ENCODE results near the gene TMEM150B. TPM values are rescaled to one million over a fixed set of nuclear protein-coding genes. Genes with fewer than 3 reads are reported as not detected.

TMEM150B gene, protein sequence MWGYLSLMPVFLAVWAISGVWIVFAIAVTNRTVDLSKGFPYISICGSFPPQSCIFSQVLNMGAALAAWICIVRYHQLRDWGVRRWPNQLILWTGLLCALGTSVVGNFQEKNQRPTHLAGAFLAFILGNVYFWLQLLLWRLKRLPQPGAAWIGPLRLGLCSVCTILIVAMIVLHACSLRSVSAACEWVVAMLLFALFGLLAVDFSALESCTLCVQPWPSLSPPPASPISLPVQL
- not detected in 2 replicates for total RNA-seq

DNA sequence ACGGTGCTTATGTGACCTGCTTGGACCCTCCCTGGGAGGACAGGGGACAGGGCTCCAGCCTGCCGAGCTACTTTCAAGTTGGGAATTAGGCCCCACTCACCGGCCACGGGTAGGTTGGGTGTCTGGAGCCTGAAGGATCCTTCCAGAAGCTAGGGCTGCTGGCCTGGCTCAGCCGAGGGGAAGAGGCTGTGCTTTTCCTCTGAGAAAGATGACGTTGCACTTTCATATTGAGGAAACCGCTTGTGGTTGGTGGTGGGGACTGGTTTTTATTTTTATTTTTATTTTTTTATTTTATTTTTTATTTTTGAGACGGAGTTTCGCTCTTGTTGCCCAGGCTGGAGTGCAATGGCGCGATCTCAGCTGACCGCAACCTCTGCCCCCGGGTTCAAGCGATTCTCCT is at the start of gene TMEM150B:
Gene TMEM150B (minus strand): TSS at position 170 of the 400 bp plus-strand sequence. CDS start 4,305 bp downstream, outside the sequence.

DNA sequence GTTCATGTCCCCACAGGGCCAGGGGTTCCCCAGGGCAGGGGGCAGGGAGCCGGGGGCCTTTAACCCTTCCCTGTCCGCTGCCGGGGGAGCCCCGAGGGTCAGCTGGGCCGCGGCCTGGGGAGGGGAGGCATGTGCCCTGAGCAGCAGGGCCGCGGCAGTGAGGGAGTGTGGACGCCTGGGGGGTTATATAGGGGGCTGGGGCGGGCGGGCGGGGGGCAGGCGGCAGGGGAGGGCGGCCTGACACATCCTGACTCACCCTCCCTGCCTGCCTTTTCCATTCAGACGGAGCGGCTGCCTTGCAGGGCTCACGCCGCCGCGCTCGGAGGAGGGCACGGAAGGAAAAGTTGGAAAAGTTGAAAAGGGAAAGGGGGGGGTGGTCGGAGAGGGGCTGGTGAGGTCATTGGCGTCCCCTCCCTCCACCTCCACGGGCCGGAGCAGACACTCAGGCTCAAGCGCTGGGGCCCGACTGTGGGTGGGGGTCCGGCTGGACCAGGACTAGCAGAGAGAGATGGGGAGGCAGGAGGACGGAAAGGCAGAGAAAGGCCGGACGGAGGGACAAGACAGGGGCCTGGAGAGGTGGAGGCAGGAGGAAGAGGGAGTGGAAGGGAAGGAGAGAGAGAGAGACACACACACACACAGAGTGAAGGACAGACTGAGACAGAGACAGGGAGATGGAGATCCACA is 45.3 kb upstream of the TMEM150B start, which contains the start of gene IL11:
Gene IL11 (minus strand): TSS at position 159 of the 684 bp plus-strand sequence. CDS start 153 bp downstream, at position 6.

DNA sequence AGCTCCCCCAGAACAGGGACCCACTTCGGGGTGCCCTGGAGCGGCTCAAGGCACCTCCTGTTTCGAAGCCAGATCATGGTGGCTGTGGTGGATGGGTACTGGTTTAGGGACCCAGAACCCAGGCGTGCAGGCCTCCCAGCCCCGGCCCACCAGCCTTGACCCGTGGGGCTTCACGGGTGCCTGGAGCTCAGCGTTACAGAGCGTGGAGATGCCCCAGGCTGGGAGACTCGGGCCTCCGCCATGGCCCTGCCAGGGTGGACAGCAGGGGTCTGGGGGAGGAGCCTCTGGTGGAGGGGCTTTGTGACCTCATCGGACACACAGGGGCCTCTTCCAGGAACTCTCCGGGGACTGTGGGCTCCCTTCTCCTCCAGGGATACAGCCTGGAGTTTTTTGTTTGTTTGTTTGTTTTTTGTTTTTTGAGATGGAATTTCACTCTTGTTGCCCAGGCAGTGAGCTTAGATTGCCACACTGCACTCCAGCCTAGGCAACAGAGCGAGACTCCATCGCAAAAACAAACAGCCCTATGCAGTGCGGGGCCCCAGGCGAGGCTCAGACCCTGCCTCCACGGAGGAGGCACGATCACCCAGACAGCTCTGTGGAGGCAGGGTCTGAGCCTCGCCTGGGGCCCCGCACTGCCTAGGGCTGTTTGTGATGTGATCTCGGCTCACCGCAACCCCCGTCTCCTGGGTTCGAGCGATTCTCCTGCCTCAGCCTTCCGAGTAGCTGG is 38.0 kb upstream of the TMEM150B start, which contains the start of gene GARIN5B:
Gene GARIN5B (minus strand): TSS at position 271 of the 727 bp plus-strand sequence. CDS start 194 bp downstream, at position 77.

DNA sequence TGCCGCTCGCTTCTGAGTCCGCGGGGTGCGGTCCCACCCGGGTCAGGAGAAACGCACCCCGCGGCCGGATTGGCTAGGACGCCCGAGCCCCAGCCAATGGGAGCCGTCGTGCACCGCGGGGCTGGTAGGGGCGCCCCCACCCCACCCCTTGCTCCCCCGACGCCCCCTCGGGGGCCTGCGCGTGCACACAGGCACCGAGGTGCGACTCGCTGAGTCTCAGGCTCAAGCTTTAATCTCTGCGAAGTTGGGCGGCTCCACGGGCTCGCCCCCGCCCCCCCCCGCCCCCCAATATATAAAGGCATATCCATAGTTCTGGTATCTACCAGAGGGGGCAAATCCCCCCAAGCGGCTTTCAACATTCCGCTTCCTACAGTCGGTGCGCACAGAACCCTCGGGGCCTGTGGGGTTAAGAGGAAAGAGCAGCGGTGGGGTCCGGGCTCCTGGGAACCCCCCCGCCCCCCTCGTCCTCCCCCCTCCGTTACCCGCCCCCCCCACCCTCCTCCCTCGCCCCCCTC is 29.6 kb upstream of the TMEM150B start, which contains the start of gene COX6B2:
Gene COX6B2 (minus strand): TSS at position 22 of the 515 bp plus-strand sequence. CDS start 198 bp downstream, outside the sequence.

DNA sequence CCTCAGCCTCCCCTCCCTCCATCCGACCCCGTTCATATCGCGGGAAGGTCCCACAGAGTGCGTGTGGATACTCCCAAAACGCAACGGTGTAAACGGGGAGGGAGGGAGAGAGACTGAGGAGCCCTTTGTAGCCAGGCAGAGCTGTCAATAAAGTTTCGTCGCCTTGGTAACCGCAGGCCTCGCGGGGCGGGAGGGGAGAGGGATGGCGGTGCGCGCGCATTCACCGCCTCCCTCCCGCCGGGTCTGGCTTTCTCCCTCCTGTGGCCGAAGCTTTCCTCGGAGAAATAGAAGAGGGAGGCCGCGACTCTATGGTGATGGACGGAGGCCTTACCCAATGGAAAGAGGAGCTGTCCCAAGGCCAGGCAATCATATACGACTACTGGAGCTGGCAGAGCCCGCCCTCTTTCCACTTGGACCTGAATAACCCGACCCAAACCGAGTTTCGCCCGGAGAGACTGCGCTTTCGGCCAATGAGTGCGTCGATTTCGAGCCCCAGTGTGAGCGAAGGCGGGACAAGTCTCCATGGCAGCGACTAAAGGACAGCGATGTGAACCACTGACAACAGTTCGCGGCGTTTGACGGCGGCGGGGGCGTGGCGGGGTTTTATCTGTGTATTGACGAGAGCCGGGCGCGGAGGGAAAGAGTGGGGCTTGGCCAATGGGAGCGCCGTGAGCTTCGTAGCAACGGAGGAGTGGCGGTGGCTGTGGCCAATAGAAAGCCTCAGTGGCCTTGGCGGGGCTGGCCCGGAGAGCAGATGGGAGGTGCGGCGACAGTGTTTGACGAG is 14.2 kb upstream of the TMEM150B start, which contains the start of gene KMT5C:
Gene KMT5C (plus strand): TSS at position 772 of the 784 bp plus-strand sequence. CDS start 2,061 bp downstream, outside the sequence.

DNA sequence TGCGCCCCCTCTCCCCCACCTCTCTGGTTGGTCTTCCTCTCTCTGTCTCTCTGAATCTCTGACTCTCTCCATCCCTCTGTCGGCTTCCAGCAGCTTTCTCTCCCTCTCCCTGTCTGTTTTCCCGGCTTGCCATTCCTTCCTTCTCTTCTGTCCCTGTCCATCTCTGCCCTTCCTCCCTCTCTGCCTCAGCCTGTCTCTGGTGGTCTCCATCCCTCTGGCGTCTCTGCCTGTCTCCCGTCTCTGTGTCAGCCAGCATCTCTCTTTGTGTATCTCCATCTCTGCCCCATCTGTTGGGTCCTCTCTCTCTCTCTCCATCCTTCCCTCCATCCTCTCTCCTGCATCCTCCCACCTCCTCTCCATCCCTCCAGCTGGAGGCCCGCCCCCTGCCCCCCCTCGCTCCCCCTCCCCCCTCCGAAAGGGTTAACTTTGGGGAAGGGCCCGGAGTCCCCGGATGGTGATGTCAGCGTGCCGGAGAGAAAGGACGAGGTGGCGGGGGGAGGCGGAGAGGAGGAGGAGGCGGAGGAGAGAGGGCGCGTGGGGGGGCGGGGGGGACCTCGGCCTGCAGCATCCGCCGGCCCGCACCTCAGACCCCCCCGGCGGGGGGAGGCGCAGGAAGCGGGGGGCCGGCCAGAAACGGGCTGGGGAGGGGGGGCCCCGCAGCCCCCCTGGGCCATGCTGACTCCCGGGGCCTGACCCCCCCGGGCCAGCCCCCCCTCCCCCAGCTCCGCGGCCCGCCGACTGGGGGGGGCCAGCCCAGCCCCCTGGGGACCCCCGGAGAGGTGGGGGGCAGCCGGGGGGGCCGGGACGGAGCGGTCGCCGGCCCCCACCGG is 41.4 kb downstream of the TMEM150B start, which contains the start of gene BRSK1:
Gene BRSK1 (plus strand): TSS at position 450 of the 830 bp plus-strand sequence. CDS start 446 bp downstream, outside the sequence.

DNA sequence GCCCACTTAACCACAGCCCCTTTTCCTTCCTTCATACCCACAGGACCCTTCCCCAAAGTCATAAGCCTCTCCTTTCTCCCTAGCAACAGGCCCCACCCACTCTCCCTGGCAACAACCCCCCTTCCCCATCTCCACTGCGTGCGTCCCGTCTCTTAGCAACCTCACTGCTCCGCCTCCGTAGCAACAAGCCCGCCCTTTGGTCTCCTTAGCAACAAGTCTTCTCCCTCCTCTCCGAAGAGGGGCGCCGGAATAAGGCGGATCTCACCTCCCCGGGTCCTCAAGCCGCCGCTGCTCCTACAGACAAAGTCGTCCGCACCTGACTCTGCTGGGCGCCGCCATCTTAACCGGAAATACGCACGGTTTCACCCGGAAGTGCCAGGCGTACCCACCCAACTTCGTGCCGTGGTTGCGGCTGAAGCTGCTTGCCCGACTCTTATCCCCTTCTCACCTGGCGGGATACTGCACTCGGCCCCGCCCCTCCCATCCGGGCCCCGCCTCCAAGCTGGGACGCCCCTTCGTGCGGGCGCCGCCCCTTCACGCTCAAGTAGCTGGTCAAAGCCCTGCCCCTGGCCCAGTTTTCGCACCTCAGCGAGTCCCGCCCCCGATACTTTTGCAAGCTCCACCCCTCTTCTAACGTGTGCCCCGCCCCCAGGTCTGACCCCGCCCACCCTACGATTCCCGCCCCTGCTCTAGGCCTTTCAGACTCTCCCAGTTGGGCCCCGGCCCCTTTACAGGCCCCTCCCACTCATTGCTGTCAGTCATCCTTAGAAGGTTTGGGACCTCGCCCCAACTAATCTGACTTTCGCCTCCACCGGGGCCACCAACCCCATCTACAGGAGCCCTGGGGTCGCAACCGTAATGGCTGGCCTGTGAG is 45.1 kb downstream of the TMEM150B start, which contains the start of gene HSPBP1:
Gene HSPBP1 (minus strand): TSS at position 341 of the 874 bp plus-strand sequence. CDS start 502 bp downstream, outside the sequence.

Other genes with a start within 250 kb of the TMEM150B start
- gene EPS8L1, start 249.5 kb downstream of the TMEM150B start, total RNA-seq = 5.9 and 12.0 TPM in 2 replicates
- 32.8 and 35.7 TPM in 2 replicates for gene PPP1R12C, start 207.7 kb downstream of the TMEM150B start, total RNA-seq
- gene TNNT1, start 176.1 kb downstream of the TMEM150B start, total RNA-seq = 0.65 and 1.4 TPM in 2 replicates
- not detected in 2 replicates for gene TNNI3, start 167.6 kb downstream of the TMEM150B start, total RNA-seq
- gene DNAAF3, start 158.7 kb downstream of the TMEM150B start, total RNA-seq = 0.32 and 0.76 TPM in 2 replicates
- gene SYT5, start 145.1 kb downstream of the TMEM150B start, total RNA-seq = not detected in 2 replicates
- gene PTPRH, start 115.8 kb downstream of the TMEM150B start, total RNA-seq = 0.32 and 3.5 TPM in 2 replicates
- gene TMEM86B, start 96.6 kb downstream of the TMEM150B start, total RNA-seq = 0.32 and 0.91 TPM in 2 replicates
- gene PPP6R1, start 66.3 kb downstream of the TMEM150B start, total RNA-seq = 20.1 and 22.3 TPM in 2 replicates
- gene HSPBP1, start 45.2 kb downstream of the TMEM150B start, total RNA-seq = 29.6 and 38.0 TPM in 2 replicates
- gene BRSK1, start 41.3 kb downstream of the TMEM150B start, total RNA-seq = 0.61 and 0.65 TPM in 2 replicates
- gene KMT5C, start 14.5 kb upstream of the TMEM150B start, total RNA-seq = 3.9 and 4.7 TPM in 2 replicates
- under 0.01 TPM in 1 of 2 replicates, not detected in the other for gene COX6B2, start 29.4 kb upstream of the TMEM150B start, total RNA-seq
- not detected in 2 replicates for gene GARIN5B, start 37.9 kb upstream of the TMEM150B start, total RNA-seq
- gene IL11, start 45.1 kb upstream of the TMEM150B start, total RNA-seq = 0.46 and 2.6 TPM in 2 replicates
- not detected in 2 replicates for gene TMEM190, start 51.5 kb upstream of the TMEM150B start, total RNA-seq
- 0.65 TPM in 1 of 2 replicates, not detected in the other for gene TMEM238, start 59.0 kb upstream of the TMEM150B start, total RNA-seq
- 112 and 274 TPM in 2 replicates for gene RPL28, start 60.6 kb upstream of the TMEM150B start, total RNA-seq
- 168 and 599 TPM in 2 replicates for gene UBE2S, start 82.4 kb upstream of the TMEM150B start, total RNA-seq
- gene SHISA7, start 118.0 kb upstream of the TMEM150B start, total RNA-seq = not detected in 2 replicates
- gene ISOC2, start 136.3 kb upstream of the TMEM150B start, total RNA-seq = 50.6 and 74.1 TPM in 2 replicates
- not detected in 2 replicates for gene C19orf85, start 139.4 kb upstream of the TMEM150B start, total RNA-seq
- gene ZNF628, start 151.3 kb upstream of the TMEM150B start, total RNA-seq = 0.30 and 2.6 TPM in 2 replicates
- gene NAT14, start 159.8 kb upstream of the TMEM150B start, total RNA-seq = 11.7 and 18.2 TPM in 2 replicates
- 0.32 and 2.3 TPM in 2 replicates for gene SSC5D, start 163.1 kb upstream of the TMEM150B start, total RNA-seq
- gene SBK2, start 211.8 kb upstream of the TMEM150B start, total RNA-seq = not detected in 2 replicates
- gene SBK3, start 220.2 kb upstream of the TMEM150B start, total RNA-seq = 0.32 TPM in 1 of 2 replicates, not detected in the other